ENCODE results near the gene PNKD. TPM values are rescaled to one million over a fixed set of nuclear protein-coding genes. Genes with fewer than 3 reads are reported as not detected.

Gene PNKD
- total and polyA plus RNA-seq, 7 donors = 31.5 to 86.9 (median 54.5) TPM

DNA sequence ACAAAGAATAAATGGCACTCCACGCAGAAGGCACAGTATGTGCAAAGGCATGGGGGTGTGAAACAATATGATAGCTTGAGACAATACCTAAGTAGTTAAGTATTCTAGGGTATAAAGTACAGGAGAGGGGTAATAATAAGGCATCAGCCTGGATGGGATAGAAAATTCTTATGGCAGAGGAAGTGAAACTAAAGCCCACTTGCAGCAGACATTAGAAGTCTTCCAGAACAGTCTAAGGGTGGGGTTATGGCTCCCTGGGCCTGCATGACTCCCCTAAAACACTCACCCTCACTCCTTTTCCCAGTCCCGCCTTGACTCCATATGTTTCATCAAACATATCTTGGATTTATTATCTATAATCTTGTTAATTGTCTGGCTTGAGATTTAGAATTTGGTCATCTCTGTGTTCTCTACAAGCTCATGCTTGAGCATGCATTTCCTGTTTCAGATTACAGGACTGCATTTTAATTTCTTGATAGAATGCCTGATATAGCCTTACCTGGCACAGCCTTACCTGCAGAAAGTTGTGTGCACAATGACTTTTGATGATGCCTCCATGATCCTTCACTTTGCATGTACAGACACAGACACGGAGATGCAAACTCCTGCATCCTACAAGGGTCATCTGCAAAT lies 50.5 kb downstream of the PNKD start:
- H3K27me3 ChIP-seq (ENCODE audit: insufficient read depth in 3 of 3, low read length in 2 of 3) = no peaks in the 10 kb centered on the region
- intact Hi-C loops (cut with DNase I) = no loop called here
- peaks cover 3% of the 10 kb centered on the region for H3K4me1 ChIP-seq
- TF ChIP-seq CTCF (IDR thresholded peaks at IDR 0.05) = no peak
- no peak for DNase-seq
- WGBS, 3 donors = 93 to 94% (median 93%) methylated on average over 3 of the region's 3 CpGs
- no peak overlapping the region for H3K27ac ChIP-seq
- H3K4me3 ChIP-seq = no peak overlapping the region
- ATAC-seq = no peak
- no peaks in the 10 kb centered on the region for H3K36me3 ChIP-seq (ENCODE audit: insufficient read depth in 1 of 2, low read depth in 1 of 2)
- H3K9me3 ChIP-seq = no peaks in the 10 kb centered on the region

DNA sequence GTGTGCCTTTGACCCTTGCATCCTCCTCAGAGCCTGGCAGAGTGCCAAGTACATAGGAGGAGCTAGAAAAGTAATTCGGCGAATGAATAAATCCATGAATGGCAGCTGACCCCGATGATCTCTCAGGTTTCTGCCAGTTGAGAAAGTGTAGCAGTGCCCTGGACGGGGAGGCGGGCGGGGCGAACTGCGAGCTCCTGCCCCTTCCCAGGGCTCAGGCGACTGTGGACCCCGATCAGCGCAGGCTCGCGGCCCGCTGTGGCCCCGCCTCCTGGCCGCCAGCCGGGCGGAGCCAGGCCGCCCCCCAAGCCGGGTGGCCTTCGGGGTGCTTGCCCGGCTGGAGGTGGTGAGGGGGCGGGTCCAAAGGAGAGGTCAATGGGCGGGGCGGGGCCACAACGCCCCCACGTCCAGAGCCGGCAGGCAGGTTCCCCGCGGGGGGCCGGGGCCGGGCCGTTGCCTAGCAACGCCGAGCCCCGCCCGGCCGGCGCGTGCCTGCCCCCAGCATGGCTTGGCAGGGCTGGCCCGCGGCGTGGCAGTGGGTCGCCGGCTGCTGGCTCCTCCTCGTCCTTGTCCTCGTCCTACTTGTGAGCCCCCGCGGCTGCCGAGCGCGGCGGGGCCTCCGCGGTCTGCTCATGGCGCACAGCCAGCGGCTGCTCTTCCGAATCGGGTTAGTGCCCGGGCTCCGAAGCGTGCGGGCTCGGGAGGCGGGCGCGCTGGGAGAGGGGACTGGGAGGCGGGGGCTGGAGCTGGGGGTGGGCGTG lies 52.6 kb downstream of the PNKD start:
- DNase-seq (peak; percentile 71 to 79), ATAC-seq (peak; percentile 67 to 86 (median 76))
- no peaks in the 10 kb centered on the region for H3K36me3 ChIP-seq (ENCODE audit: insufficient read depth in 1 of 2, low read depth in 1 of 2)
- H3K4me1 ChIP-seq = peaks cover 3% of the 10 kb centered on the region
- intact Hi-C loops (cut with DNase I) = no loop called here
- H3K27ac ChIP-seq = peak overlapping the region; percentile 44
- WGBS, 3 donors = 1% methylated on average over 42 to 69 of the region's 69 CpGs
- H3K27me3 ChIP-seq (ENCODE audit: insufficient read depth in 3 of 3, low read length in 2 of 3) = no peaks in the 10 kb centered on the region
- TF ChIP-seq CTCF (IDR thresholded peaks at IDR 0.05) = no peak
- peak overlapping the region; percentile 82 for H3K4me3 ChIP-seq
- no peaks in the 10 kb centered on the region for H3K9me3 ChIP-seq

DNA sequence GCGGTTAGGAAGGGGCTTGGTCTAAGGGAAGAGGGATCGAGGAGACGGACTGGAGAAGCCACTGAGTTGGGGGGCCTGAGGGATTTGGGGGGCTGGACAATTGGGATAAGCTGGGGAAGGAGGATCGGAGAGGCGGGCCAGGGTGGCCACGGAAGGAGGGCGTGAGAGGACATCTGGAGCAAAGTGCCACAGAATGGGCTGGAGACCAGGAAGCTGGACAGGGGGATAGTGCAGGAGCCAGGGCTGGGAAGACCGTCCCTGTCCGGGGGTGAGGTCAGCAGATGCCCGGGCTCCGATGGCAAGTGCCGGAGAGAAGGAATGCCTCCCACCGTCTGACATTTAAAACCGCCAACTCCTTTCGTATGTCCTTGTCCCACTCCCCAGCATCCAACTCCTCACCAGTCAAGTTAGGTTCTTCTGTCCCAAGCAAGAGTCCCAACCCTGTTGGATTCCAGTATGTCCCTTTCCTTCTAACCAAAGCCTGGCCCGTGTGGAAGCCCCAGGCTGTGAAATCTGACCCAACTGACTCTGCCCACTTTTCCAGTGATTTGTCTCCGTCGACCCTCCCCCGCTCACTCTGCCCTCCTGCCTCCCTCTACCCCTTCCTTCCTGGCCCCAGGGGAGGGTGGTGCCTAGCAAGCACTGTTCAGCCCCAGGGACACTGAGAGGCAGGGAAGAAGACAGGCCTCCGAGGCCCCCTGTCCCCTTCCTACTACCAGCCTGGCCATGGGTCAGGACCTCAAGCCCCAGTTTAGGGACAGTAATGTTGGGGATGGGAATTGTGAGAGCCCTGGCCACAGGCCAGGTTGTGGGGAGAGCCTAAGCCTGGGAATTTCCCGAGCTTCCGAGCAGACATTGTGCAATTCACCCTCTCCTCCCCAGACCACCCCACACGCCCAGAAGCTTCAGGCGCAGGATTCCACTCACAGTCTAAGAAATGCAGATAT lies 53.5 kb downstream of the PNKD start:
- Histone ChIP-seq H3K36me3 (ENCODE audit: insufficient read depth in 1 of 2, low read depth in 1 of 2) (no peaks in the 10 kb centered on the region), H3K27me3 (ENCODE audit: insufficient read depth in 3 of 3, low read length in 2 of 3) (no peaks in the 10 kb centered on the region), H3K4me3 (peak overlapping the region; percentile 82), H3K4me1 (peaks cover 3% of the 10 kb centered on the region), H3K9me3 (no peaks in the 10 kb centered on the region), H3K27ac (no peak overlapping the region)
- ATAC-seq (peak; percentile 22 to 48 (median 36)), DNase-seq (peak in 1 of 2 donors; percentile 31)
- WGBS, 3 donors = 16 to 25% (median 18%) methylated on average over 23 to 24 of the region's 24 CpGs
- intact Hi-C loops (cut with DNase I) = no loop called here
- no peak for TF ChIP-seq CTCF (IDR thresholded peaks at IDR 0.05)

DNA sequence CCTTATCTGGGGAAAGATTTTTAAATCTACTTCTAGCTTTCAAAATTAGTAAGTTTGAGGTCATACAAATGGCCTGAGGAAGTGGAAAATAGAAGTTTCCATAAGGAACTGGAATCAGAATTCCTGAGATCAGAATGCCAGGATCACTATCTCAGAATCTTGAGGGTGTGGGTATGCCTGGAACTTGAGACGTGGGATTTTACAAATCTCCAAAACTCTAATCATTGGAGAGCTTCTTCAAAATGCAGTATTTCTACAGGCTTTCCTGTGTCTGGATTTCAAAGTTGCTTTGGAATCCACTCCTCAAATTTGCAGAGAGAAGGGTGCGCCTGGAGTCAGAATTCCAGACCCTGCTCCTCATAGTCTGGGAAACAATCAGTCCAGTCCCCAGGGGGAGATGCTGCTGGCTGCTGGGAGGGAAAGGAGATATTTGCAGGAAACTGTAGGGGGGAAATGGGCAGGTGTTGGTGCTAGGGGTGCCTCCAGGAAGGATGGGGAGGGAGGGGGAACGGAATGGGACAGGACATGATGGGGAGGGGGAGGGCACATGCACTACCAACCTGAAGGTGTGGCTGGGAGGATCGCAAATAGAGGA lies 55.3 kb downstream of the PNKD start:
- H3K4me1 ChIP-seq = peaks cover 3% of the 10 kb centered on the region
- H3K27me3 ChIP-seq (ENCODE audit: insufficient read depth in 3 of 3, low read length in 2 of 3) = no peaks in the 10 kb centered on the region
- WGBS, 3 donors = 65 to 85% (median 83%) methylated on average over 4 of the region's 4 CpGs
- H3K27ac ChIP-seq = no peak overlapping the region
- DNase-seq (no peak), ATAC-seq (no peak)
- intact Hi-C loops (cut with DNase I) = no loop called here
- H3K36me3 ChIP-seq (ENCODE audit: insufficient read depth in 1 of 2, low read depth in 1 of 2) = no peaks in the 10 kb centered on the region
- TF ChIP-seq CTCF (IDR thresholded peaks at IDR 0.05) = no peak
- H3K9me3 ChIP-seq = no peaks in the 10 kb centered on the region
- H3K4me3 ChIP-seq = no peak overlapping the region

All from psoas muscle (tissue), 8 donors.